ENCODE results near the gene CRABP2. TPM values are rescaled to one million over a fixed set of nuclear protein-coding genes. Genes with fewer than 3 reads are reported as not detected.
A peak's percentile ranks its signal among the peaks of the same experiment; 100 is the strongest.

The CRABP2 gene
- total and polyA plus RNA-seq, 2 of the 4 experiments (the other 2 are of a cell fraction): 6.3 to 15.7 TPM

DNA sequence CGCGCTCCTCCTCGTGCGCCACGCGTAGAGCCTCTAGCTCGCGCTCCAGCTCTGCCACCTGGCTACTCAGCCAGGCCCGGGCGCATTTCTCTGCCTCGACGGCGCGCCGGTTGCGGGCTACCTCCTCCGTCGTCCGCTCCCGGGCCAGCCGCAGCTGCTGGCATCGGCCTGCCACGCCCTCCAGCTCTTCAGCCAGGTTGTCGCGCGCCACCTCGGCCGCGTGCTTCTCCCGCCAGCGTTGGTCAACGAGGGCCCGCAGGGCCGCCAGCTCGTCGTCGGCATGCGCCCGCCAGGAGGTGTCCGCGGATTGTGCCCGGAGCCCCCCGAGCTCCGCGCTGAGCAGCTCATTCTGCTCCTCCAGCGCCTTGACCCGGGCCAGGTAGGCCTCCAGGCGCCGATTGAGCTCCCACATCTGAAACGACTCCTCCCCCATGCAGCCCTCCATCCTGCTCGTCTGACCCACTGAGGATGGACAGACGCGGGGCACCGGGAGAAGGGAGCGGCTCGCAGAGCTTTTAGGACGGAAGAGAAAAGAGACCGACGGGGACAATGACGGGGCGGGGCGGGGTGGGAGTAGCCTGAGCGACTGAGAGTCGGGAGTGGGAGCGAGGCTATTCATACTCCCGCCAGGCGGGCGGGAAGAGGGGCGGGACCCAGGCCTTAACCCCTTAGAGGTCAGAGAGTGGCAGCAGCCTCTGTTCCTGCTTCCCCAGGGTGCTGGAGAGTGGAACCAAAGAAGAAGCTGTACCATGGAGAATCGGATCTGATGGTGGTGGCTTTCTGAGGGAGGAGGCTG lies 28.4 kb downstream of the CRABP2 start, which contains the start of gene NES:
NES (minus strand) TSS at position 588 of the 796 bp plus-strand sequence; CDS start at position 445, 143 bp downstream.
- DNase-seq: peak; percentile 56
- H2BK15ac ChIP-seq (ENCODE audit: low read depth, low read length): peak within 1 kb of the TSS; percentile 83
- peak within 1 kb of the TSS; percentile 83 for H3K18ac ChIP-seq (ENCODE audit: low read depth, low read length)
- TF ChIP-seq POLR2A (IDR thresholded peaks at IDR 0.05; ENCODE audit: low read depth, low read length) (peak; percentile 54; the same call in 1 of the 2 replicates), MAZ (IDR thresholded peaks at IDR 0.05; ENCODE audit: borderline replicate concordance, low read depth, low read length) (peak; percentile 9; the same call in 1 of the 2 replicates), SMC3 (IDR thresholded peaks at IDR 0.05; ENCODE audit: low read depth, low read length) (no peak)
- peak within 1 kb of the TSS; percentile 72 for H3K9ac ChIP-seq (ENCODE audit: low read depth, low read length)
- peaks cover 15% of the 10 kb centered on the region for H3K9me1 ChIP-seq (ENCODE audit: insufficient read depth, low read length)
- H3K23ac ChIP-seq (ENCODE audit: low read depth, low read length): peak within 1 kb of the TSS; percentile 61
- H3K9me3 ChIP-seq (ENCODE audit: control insufficient read depth, insufficient read depth, low read length): no peaks in the 10 kb centered on the region
- peak within 1 kb of the TSS; percentile 93 for H3K4ac ChIP-seq (ENCODE audit: low read depth, low read length)
- peak within 1 kb of the TSS; percentile 88 for H3K14ac ChIP-seq (replicated peaks; ENCODE audit: low read depth, low read length)
- peaks cover 12% of the 10 kb centered on the region for H3K36me3 ChIP-seq (ENCODE audit: control insufficient read depth, insufficient read depth, low read length)
- H3K56ac ChIP-seq (ENCODE audit: extremely low read depth, insufficient read depth, low read length): peak within 1 kb of the TSS; percentile 35; the same call in 1 of the 2 replicates
- peak within 1 kb of the TSS; percentile 94 for H4K91ac ChIP-seq (ENCODE audit: insufficient read depth, low read depth, low read length)
- H4K20me1 ChIP-seq (ENCODE audit: insufficient read depth, low read length): peaks cover 28% of the 10 kb centered on the region
- peak within 1 kb of the TSS; percentile 77 for H3K27ac ChIP-seq (ENCODE audit: insufficient read depth, low read length)
- intact Hi-C loops (cut with micrococcal nuclease) (no loop called here), in situ Hi-C loops (cut with MboI; ENCODE audit: low sequenced_read_pairs) (no loop called here), dilution Hi-C loops (cut with HindIII; ENCODE audit: low sequenced_read_pairs, unreplicated experiment) (no loop called here)
- peak within 1 kb of the TSS; percentile 96 for H2AK5ac ChIP-seq (ENCODE audit: low read depth, low read length)
- H3K4me1 ChIP-seq (ENCODE audit: control insufficient read depth, insufficient read depth, low read length): peaks cover 31% of the 10 kb centered on the region
- BruUV-seq (replicated peaks): TSS peak; percentile 79
- CTCF ChIA-PET: interaction anchor here (0.9 to 3.8 kb wide), 12 partner anchors 12 to 251 kb away, joined by 3 to 25 read pairs (median 4); no protein-coding TSS in a partner anchor
- peak within 1 kb of the TSS; percentile 65 to 97 for H4K8ac ChIP-seq (ENCODE audit: low read depth in 2 of 2, low read length in 2 of 2)
- peak; percentile 68 for ATAC-seq (ENCODE audit: low read depth)
- H2AFZ ChIP-seq (replicated peaks; ENCODE audit: low read length, poor library complexity): peak within 1 kb of the TSS; percentile 88
- H3K79me1 ChIP-seq (ENCODE audit: low read depth in 1 of 2, low read length in 2 of 2): peaks cover 15 to 48% of the 10 kb centered on the region in 2 experiments; a peak in 3 of 4 replicates
- WGBS, 2 experiments (ENCODE audit: extremely low coverage in 2 of 2, insufficient read length in 1 of 2): 9% methylated on average over 21 of the region's 70 CpGs; no CpG with 5 or more reads in 1 of the 2 experiments
- H2BK20ac ChIP-seq (ENCODE audit: low read depth, low read length): peak within 1 kb of the TSS; percentile 86
- peak within 1 kb of the TSS; percentile 95 for H2AK9ac ChIP-seq (replicated peaks; ENCODE audit: low read depth, low read length, poor library complexity)
- POLR2A ChIA-PET (ENCODE audit: unreplicated experiment): interaction anchor here (0.5 to 3.3 kb wide), 7 partner anchors 12 to 575 kb away, joined by 3 to 29 read pairs (median 11); no protein-coding TSS in a partner anchor
- H2BK120ac ChIP-seq (ENCODE audit: low read depth, low read length): peak within 1 kb of the TSS; percentile 91
- H3K27me3 ChIP-seq (ENCODE audit: control insufficient read depth, insufficient read depth, low read length): peaks cover 19% of the 10 kb centered on the region
- peak within 1 kb of the TSS; percentile 91 for H4K5ac ChIP-seq (ENCODE audit: low read depth, low read length)
- peak within 1 kb of the TSS; percentile 62 for H2BK5ac ChIP-seq (ENCODE audit: low read depth, low read length, poor library complexity, severe bottlenecking)
- peak within 1 kb of the TSS; percentile 48 for H3K4me3 ChIP-seq (ENCODE audit: insufficient read depth, low read depth, low read length)
- peak within 1 kb of the TSS; percentile 90 for H3K4me2 ChIP-seq (ENCODE audit: low read depth, low read length)
